Nephron (organoid): ENCODE measurements around the gene CORT.
A peak's percentile ranks its signal among the peaks of the same experiment; 100 is the strongest.
"Not testable (repeated sequence)": the region's sequence is repeated elsewhere in the genome, so short reads cannot be mapped to it uniquely, and the experiment has no call there.

Source experiments
- H3K27ac Mint-ChIP-seq, 3 experiments: 2 replicates each; pipeline ENCODE4 v1.8.0; 2020; ENCODE audit warnings: mixed read lengths in 3 of 3, mild to moderate bottlenecking in 2 of 3, moderate library complexity in 1 of 3
- H3K27me3 Mint-ChIP-seq: 2 replicates; pipeline ENCODE4 v1.8.0; 2021; ENCODE audit warnings: low read depth, mild to moderate bottlenecking, moderate library complexity, mixed read lengths
- H3K36me3 Mint-ChIP-seq: 2 replicates; pipeline ENCODE4 v1.8.0; 2020; ENCODE audit warnings: low read depth, mixed read lengths
- H3K4me1 Mint-ChIP-seq: 2 replicates; pipeline ENCODE4 v1.8.0; 2020; ENCODE audit warnings: mixed read lengths
- H3K4me3 Mint-ChIP-seq, 3 experiments: 2 replicates each; pipeline ENCODE4 v1.8.0; 2020; ENCODE audit warnings: mild to moderate bottlenecking in 3 of 3, mixed read lengths in 3 of 3, moderate library complexity in 2 of 3
- H3K9me3 Mint-ChIP-seq: 2 replicates; pipeline ENCODE4 v1.8.0; 2020; ENCODE audit warnings: mixed read lengths
- CTCF ChIP-seq, 3 experiments: fragments of 200-600 bp; sonication (generic); IDR thresholded peaks; one replicate each; pipeline ENCODE4 v1.5.0; 2021; ENCODE audit warnings: antibody characterized with exemption in 3 of 3; ENCODE audit not compliant: unreplicated experiment in 3 of 3

Gene CORT

GRCh38 chr1:10419351-10419750, 30.5 kb upstream of the CORT start:
- H3K4me3 Mint-ChIP-seq, result no peak overlapping the region
- no peaks in the 10 kb centered on the region for H3K9me3 Mint-ChIP-seq
- TF ChIP-seq CTCF (IDR thresholded peaks at IDR 0.05; ENCODE audit: unreplicated experiment in 3 of 3), result no peak
- H3K36me3 Mint-ChIP-seq, result peaks cover 70% of the 10 kb centered on the region
- H3K4me1 Mint-ChIP-seq, result peaks cover 8% of the 10 kb centered on the region
- H3K27me3 Mint-ChIP-seq, result no peaks in the 10 kb centered on the region
- no peak overlapping the region for H3K27ac Mint-ChIP-seq

DNA sequence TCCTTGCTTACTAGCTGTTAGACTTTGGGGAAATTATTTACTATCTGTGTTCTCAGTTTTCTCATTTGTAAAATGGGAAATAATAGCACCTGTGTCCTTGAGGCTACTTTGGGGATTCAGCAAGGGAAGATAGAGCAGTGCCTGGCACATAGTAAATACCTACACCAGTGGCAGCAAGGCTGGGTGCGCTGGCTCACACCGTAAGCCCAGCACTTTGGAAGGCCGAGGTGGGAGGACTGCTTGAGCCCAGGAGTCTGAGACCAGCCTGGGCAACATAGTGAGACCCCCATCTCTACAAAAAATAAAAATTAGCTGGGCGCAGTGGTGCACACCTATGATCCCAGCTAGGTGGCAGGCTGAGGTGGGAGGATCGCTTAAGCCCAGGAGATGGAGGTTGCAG, 28.2 kb upstream of the CORT start:
- H3K36me3 Mint-ChIP-seq, result peaks cover 51% of the 10 kb centered on the region
- peaks cover 16% of the 10 kb centered on the region for H3K4me1 Mint-ChIP-seq
- H3K4me3 Mint-ChIP-seq, result no peak overlapping the region
- no peak for TF ChIP-seq CTCF (IDR thresholded peaks at IDR 0.05; ENCODE audit: unreplicated experiment in 3 of 3)
- H3K9me3 Mint-ChIP-seq, result no peaks in the 10 kb centered on the region
- H3K27me3 Mint-ChIP-seq, result no peaks in the 10 kb centered on the region
- H3K27ac Mint-ChIP-seq, result no peak overlapping the region

DNA sequence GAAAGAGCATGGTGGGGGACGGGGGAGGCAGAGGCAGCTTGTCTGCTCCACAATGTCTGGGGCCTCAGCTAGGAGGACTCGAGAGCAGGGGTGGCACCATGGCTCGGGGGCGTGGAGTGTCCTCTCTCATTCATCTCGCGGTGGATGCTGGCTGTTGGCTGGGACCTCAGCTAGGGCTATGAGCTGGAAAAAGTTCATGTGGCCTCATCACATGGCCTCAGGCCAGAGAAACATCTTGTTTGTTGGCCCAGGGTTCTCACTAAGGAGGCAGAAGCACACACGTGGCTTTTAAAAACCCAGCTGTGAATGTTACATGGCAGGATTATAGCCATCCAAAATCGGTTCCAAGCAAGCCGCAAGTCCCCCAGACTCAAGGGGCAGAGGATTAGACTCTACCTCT, 25.8 kb upstream of the CORT start:
- H3K27ac Mint-ChIP-seq, result peak overlapping the region; percentile 5 to 22 (median 17)
- H3K4me1 Mint-ChIP-seq, result peaks cover 16% of the 10 kb centered on the region
- peaks cover 33% of the 10 kb centered on the region for H3K36me3 Mint-ChIP-seq
- TF ChIP-seq CTCF (IDR thresholded peaks at IDR 0.05; ENCODE audit: unreplicated experiment in 3 of 3), result no peak
- no peaks in the 10 kb centered on the region for H3K9me3 Mint-ChIP-seq
- no peak overlapping the region for H3K4me3 Mint-ChIP-seq
- H3K27me3 Mint-ChIP-seq, result no peaks in the 10 kb centered on the region

GRCh38 chr1:10424651-10425050, 25.2 kb upstream of the CORT start:
- no peak overlapping the region for H3K27ac Mint-ChIP-seq
- peaks cover 27% of the 10 kb centered on the region for H3K36me3 Mint-ChIP-seq
- H3K4me3 Mint-ChIP-seq, result no peak overlapping the region
- H3K9me3 Mint-ChIP-seq, result no peaks in the 10 kb centered on the region
- no peaks in the 10 kb centered on the region for H3K27me3 Mint-ChIP-seq
- no peak for TF ChIP-seq CTCF (IDR thresholded peaks at IDR 0.05; ENCODE audit: unreplicated experiment in 3 of 3)
- peaks cover 16% of the 10 kb centered on the region for H3K4me1 Mint-ChIP-seq

DNA sequence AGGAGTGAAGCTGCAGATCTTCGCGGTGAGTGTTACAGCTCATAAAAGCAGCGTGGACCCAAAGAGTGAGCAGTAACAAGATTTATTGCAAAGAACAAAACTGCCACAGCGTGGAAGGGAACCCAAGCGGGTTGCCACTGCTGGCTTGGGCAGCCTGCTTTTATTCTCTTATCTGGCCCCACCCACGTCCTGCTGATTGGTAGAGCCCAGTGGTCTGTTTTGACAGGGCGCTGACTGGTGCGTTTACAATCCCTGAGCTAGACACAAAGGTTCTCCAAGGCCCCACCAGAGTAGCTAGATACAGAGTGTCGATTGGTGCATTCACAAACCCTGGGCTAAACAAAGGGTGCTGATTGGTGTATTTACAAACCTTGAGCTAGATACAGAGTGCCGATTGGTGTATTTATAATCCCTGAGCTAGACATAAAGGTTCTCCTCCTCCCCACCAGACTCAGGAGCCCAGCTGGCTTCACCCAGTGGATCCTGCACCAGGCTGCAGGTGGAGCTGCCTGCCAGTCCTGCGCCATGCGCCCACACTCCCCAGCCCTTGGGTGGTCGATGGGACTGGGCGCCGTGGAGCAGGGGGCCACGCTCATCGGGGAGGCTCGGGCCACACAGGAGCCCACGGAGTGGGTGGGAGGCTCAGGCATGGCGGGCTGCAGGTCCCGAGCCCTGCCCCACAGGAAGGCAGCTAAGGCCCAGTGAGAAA, 23.9 kb upstream of the CORT start:
- not testable (repeated sequence) for H3K9me3 Mint-ChIP-seq, H3K27me3 Mint-ChIP-seq
- H3K27ac Mint-ChIP-seq, result peak overlapping the region; percentile 74 to 96 (median 86)
- H3K4me1 Mint-ChIP-seq, result peaks cover 24% of the 10 kb centered on the region
- peak overlapping the region; percentile 8 to 56 (median 27) for H3K4me3 Mint-ChIP-seq
- H3K36me3 Mint-ChIP-seq, result peaks cover 16% of the 10 kb centered on the region

DNA sequence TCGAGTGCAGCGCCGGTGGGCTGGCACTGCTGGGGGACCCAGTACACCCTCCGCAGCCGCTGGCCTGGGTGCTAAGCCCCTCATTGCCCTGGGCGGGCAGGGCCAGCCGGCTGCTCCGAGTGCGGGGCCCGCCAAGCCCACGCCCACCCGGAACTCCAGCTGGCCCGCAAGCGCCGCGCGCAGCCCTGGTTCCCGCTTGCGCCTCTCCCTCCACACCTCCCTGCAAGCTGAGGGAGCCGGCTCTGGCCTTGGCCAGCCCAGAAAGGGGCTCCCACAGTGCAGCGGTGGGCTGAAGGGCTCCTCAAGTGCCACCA, 23.3 kb upstream of the CORT start:
- H3K27me3 Mint-ChIP-seq, H3K4me3 Mint-ChIP-seq, H3K27ac Mint-ChIP-seq, H3K9me3 Mint-ChIP-seq: not testable (repeated sequence)
- H3K4me1 Mint-ChIP-seq, result peaks cover 28% of the 10 kb centered on the region
- peaks cover 11% of the 10 kb centered on the region for H3K36me3 Mint-ChIP-seq

- Mint-ChIP-seq H3K4me3 (peak overlapping the region; percentile 89 to 95 (median 92)), H3K4me1 (peaks cover 36% of the 10 kb centered on the region), H3K27me3 (no peaks in the 10 kb centered on the region), H3K36me3 (peaks cover under 1% of the 10 kb centered on the region), H3K27ac (no peak overlapping the region), H3K9me3 (no peaks in the 10 kb centered on the region)
- TF ChIP-seq CTCF (IDR thresholded peaks at IDR 0.05; ENCODE audit: unreplicated experiment in 3 of 3), result no peak
Measured at GRCh38 chr1:10428984-10429383, 20.8 kb upstream of the CORT start.
